A673 (cell line): ENCODE data around the gene OS9.

ENCODE experiments used
- CTCF ChIP-seq: fragments of 300-800, 200-600 bp; sonication (generic); conservative IDR thresholded peaks from 2 replicates; pipeline ENCODE4 v1.5.1; 2017; ENCODE audit warnings: low read depth, mild to moderate bottlenecking, antibody characterized with exemption, low read length, moderate library complexity, mixed read lengths
- EZH2 ChIP-seq: fragments of 200-600 bp; sonication (generic); IDR thresholded peaks from 2 replicates; pipeline ENCODE4 v1.6.1; 2017; ENCODE audit warnings: borderline replicate concordance, low read depth, mild to moderate bottlenecking, mixed read lengths, antibody characterized with exemption, low read length; ENCODE audit not compliant: poor library complexity, severe bottlenecking

DNA sequence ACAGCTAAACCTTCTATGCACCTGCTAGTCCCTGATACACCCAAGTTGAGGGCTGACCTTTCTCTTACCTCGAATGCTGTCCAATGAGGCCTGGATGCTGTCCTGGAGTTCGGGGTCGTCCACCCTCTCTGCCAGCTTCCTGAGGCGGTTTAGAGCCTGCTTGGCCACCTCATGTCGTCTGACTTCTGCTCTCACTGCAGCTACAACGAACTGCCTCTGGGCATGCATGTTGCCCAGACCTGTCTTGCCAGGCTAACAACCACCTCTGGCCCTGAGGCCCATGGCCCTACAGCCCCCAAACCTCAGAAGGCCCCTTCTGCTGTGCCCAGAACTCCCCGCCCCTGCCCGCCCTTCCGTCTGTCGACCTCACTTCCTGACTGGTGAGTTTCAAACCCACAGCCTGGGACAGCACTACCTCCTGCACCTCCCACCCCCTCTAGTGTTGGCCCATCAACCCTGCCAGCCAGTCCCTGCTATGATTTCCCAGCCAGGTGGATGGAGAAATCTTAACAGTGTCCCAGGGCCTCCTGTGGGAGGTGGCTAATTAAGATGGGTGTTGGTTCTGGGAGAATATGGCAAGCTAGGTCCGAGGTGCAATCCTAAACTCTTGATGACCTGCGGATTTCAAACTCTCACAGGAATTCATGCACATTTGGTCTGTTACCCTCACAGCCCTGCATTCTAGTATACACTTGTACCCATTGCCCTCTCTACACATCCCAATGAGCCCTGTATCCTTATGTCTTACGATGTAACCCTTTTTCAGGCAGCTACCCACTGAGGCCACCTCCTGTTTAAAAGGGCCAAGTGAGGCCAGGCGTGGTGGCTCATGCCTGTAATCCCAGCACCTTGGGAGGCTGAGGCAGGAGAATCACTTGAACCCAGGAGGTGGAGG lies 48.2 kb downstream of the OS9 start:
- TF ChIP-seq CTCF (no peak), EZH2 (no peak)
